Vagina (tissue), 2 donors: Measurements from ENCODE around the gene WDR54. TPM values are rescaled to one million over a fixed set of nuclear protein-coding genes. Genes with fewer than 3 reads are reported as not detected.

Experiments used
- DNase-seq, 2 donors: peaks; one replicate each; pipeline ENCODE4 v3.0.0-alpha.2; 2017; ENCODE audit errors: extremely low spot score in 2 of 2
- H3K27ac ChIP-seq: fragments of 200-600 bp; sonication (generic); one replicate; pipeline ENCODE4 v1.5.1; 2019
- H3K27me3 ChIP-seq: fragments of 200-600 bp; sonication (generic); one replicate; pipeline ENCODE4 v1.5.1; 2019
- H3K36me3 ChIP-seq, 2 donors: fragments of 200-600 bp; sonication (generic); one replicate each; pipeline ENCODE4 v1.5.1; 2017 to 2019
- H3K4me1 ChIP-seq: fragments of 200-600 bp; sonication (generic); one replicate; pipeline ENCODE4 v1.5.1; 2019
- H3K4me3 ChIP-seq, 2 donors: fragments of 200-600 bp; sonication (generic); 1 replicate in 1 of 2; 2 replicates in 1 of 2; pipeline ENCODE4 v1.5.1; 2016 to 2019
- H3K9me3 ChIP-seq: fragments of 200-600 bp; sonication (generic); one replicate; pipeline ENCODE4 v1.5.1; 2019
- CTCF ChIP-seq, 3 experiments: fragments of 450-650 bp in 2 of 3; fragments of 200-600 bp in 1 of 3; sonication (generic) in 1 of 3; IDR thresholded peaks; one replicate each; pipeline ENCODE4 v1.5.1; 2017 to 2019; ENCODE audit warnings: antibody characterized with exemption in 3 of 3, mild to moderate bottlenecking in 2 of 3, moderate library complexity in 2 of 3
- POLR2A ChIP-seq, 2 donors: fragments of 450-650 bp; IDR thresholded peaks; one replicate each; pipeline ENCODE4 v1.6.1; 2017; ENCODE audit warnings: antibody characterized with exemption in 2 of 2, mild to moderate bottlenecking in 2 of 2, moderate library complexity in 2 of 2
- POLR2AphosphoS5 ChIP-seq, 2 donors: sonication (generic); formaldehyde crosslinking; IDR thresholded peaks; one replicate each; pipeline ENCODE4 v1.9.0; 2017; ENCODE audit warnings: antibody characterized with exemption in 2 of 2, mild to moderate bottlenecking in 2 of 2, low read depth in 1 of 2; ENCODE audit not compliant: insufficient read depth in 1 of 2
- intact Hi-C: fragments of 100-400 bp; cut with DNase I; formaldehyde crosslinking; loops from one replicate; pipeline ENCODE4 v1.15.1; 2023
- total RNA-seq: library from RNA; depleted of rRNA; stranded (reverse); fragments of >200 nt; gene quantifications from one replicate; pipeline ENCODE4 v1.2.3, GENCODE V29; 2016

Gene WDR54
- total RNA-seq, 1 donor from 2014 or later: 8.8 TPM

DNA sequence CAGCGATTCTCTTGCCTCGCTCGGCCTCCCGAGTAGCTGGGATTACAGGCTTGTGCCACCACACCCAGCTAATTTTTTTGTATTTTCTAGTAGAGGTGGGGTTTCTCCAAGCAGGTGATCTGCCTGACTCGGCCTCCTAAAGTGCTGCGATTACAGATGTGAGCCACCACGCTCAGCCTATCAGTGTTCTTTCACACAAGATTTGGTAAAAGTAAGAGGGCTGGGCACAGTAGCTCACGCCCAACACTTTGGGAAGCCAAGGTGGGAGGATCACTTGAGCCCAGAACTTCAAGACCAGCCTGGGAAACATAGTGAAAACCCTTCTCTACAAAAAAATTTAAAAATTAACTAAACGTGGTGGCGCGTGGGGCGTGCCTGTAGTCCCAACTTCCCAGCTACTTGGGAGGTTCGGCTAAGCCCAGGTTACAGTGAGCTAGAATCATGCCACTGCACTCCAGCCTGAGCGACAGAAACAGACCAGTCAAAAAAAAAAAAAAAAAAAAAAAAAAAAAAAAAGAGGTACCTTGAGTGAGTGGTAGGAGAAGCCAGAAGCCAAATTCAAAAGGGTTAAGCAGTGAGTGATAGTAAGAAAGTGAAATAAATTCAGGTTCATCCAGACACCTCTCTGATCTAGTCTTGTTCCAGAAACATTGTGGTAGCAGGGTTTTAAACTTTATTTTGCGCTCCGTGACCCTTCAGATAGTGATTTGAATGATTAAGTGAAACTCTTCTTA is 50.0 kb downstream of the WDR54 start:
- Histone ChIP-seq H3K27me3 (no peaks in the 10 kb centered on the region), H3K36me3 (peaks cover 0 to 15% of the 10 kb centered on the region in 2 donors), H3K27ac (peak overlapping the region; percentile 84), H3K4me1 (peaks cover 22% of the 10 kb centered on the region), H3K9me3 (no peaks in the 10 kb centered on the region), H3K4me3 (peak overlapping the region; percentile 60 to 91)
- intact Hi-C loops: no loop called here
- no peak for DNase-seq
- TF ChIP-seq POLR2A (IDR thresholded peaks at IDR 0.05): no peak

DNA sequence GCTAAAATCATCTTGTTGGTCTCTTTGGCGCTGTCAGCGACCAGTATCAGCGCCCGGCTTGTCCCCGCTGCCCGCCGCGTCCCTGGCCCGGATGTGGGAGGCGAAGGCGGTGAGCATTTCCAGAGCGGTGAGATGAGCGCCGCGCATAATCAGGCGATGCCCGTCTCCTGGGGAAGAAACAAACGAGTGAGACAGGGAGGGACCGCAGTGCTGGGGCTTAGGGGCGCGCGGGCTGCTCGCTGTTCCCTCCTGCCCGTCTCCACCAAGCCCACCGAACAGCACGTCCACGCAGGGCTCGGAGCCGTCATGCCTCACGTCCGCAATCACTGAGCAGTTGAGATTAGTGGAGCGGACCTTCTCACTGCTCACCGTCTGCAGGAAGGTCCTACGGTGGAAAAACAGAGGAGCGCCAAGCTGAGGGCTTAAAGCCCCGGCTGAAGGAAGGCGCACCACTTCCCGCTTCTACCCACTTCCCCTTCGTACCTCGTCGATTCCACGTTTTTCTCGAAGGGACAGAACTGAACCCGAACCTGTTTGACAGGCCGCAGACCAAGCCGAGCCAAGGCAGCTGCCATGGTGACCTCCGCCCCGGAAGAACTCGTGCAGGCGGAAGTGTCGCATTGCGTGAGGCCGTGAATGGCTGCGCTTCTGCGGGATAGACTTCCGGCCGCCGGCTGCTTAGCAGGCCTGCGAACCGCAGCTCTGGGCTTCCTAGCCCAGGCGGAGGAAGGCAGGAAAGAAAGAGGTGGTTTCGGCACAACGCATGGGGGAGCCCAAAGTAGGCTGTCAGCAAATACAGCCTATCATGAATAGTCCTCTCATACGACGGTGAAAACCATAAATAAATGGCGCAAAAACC is 50.8 kb downstream of the WDR54 start, which contains the start of gene MRPL53:
TSS of gene MRPL53 (minus strand) at position 595 of the 859 bp plus-strand sequence. CDS start at position 575, 20 bp downstream.
- Histone ChIP-seq H3K27me3 (no peaks in the 10 kb centered on the region), H3K36me3 (peaks cover 0 to 16% of the 10 kb centered on the region in 2 donors), H3K4me3 (peak within 1 kb of the TSS; percentile 60 to 91), H3K4me1 (peaks cover 22% of the 10 kb centered on the region), H3K9me3 (no peaks in the 10 kb centered on the region), H3K27ac (peak within 1 kb of the TSS; percentile 84)
- intact Hi-C loops: no loop called here
- no peak for TF ChIP-seq CTCF (IDR thresholded peaks at IDR 0.05)
- TF ChIP-seq POLR2A (IDR thresholded peaks at IDR 0.05): peak in 1 of 2 donors; percentile 37
- peak; percentile 96 for TF ChIP-seq POLR2AphosphoS5 (IDR thresholded peaks at IDR 0.05; ENCODE audit: insufficient read depth in 1 of 2, low read depth in 1 of 2)
- no peak for DNase-seq

DNA sequence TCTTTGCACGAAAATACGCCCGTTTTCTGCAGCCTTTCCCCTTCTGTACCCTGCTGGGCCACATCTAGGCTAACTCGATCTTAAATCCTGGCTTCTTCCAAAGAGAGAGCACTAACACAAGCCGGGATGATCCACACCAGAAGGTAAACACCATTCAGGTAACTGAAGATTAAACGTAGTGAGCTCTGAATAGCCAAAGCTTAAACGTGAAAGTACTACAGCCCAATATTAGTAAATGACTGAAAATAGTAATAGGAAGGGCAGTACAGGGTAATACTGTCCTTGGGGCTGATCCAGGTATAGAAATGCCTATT is 51.4 kb downstream of the WDR54 start:
- H3K9me3 ChIP-seq: no peaks in the 10 kb centered on the region
- peak overlapping the region; percentile 84 for H3K27ac ChIP-seq
- peaks cover 22% of the 10 kb centered on the region for H3K4me1 ChIP-seq
- peak overlapping the region; percentile 60 to 91 for H3K4me3 ChIP-seq
- H3K27me3 ChIP-seq: no peaks in the 10 kb centered on the region
- DNase-seq: no peak
- intact Hi-C loops: no loop called here
- TF ChIP-seq POLR2AphosphoS5 (IDR thresholded peaks at IDR 0.05; ENCODE audit: insufficient read depth in 1 of 2, low read depth in 1 of 2): no peak
- H3K36me3 ChIP-seq: peaks cover 0 to 20% of the 10 kb centered on the region in 2 donors

DNA sequence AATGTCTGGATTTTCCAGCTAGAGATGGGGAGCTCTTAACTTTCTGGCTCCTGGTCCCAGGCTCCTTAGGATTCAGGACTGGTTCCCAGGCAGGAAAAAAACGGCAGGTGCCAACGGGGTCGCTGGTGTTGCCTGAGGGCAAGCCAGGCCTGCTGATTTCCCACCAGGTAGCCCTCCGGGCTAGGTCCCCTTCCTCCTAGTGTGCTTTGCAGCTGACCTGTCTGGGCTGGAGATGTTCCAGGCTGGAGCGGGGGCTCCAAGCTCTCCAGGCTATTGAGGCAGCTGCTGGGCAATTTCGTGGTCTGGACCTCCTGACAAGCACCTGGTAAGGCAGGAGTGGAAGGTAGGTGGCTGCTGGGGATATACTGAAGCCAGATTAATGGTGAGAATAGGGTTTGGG is 53.0 kb downstream of the WDR54 start:
- no peaks in the 10 kb centered on the region for H3K9me3 ChIP-seq
- TF ChIP-seq POLR2AphosphoS5 (IDR thresholded peaks at IDR 0.05; ENCODE audit: insufficient read depth in 1 of 2, low read depth in 1 of 2) (no peak), POLR2A (IDR thresholded peaks at IDR 0.05) (no peak), CTCF (IDR thresholded peaks at IDR 0.05) (no peak)
- H3K36me3 ChIP-seq: peaks cover 0 to 20% of the 10 kb centered on the region in 2 donors
- H3K27ac ChIP-seq: no peak overlapping the region
- H3K27me3 ChIP-seq: no peaks in the 10 kb centered on the region
- DNase-seq: peak in 1 of 2 donors; percentile 84
- intact Hi-C loops: no loop called here
- H3K4me3 ChIP-seq: no peak overlapping the region
- peaks cover 22% of the 10 kb centered on the region for H3K4me1 ChIP-seq

DNA sequence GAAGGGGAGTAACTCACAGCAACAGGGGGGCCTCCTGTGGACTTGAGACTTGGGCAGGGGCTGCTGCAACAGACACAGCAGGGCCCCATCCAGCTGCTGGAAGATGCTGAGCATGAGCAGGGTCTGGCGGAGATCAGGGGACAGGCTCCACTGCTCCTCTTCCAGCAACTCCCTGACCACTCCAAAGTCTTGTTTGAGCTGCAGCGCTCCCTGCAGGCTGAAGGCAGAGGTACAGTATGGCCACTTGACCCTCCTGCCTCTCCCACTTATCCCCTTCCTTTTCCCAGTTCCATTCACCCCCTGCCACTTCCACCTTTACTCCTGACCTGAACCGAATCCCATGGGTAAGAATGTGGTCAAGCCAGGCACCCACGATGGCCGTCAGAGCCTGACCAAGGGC is 53.4 kb downstream of the WDR54 start:
- peaks cover 23% of the 10 kb centered on the region for H3K4me1 ChIP-seq
- intact Hi-C loops: no loop called here
- H3K4me3 ChIP-seq: no peak overlapping the region
- no peak for TF ChIP-seq POLR2A (IDR thresholded peaks at IDR 0.05)
- no peak for TF ChIP-seq CTCF (IDR thresholded peaks at IDR 0.05)
- no peak for TF ChIP-seq POLR2AphosphoS5 (IDR thresholded peaks at IDR 0.05; ENCODE audit: insufficient read depth in 1 of 2, low read depth in 1 of 2)
- no peaks in the 10 kb centered on the region for H3K9me3 ChIP-seq
- DNase-seq: no peak
- no peaks in the 10 kb centered on the region for H3K27me3 ChIP-seq
- no peak overlapping the region for H3K27ac ChIP-seq
- H3K36me3 ChIP-seq: peaks cover 0 to 20% of the 10 kb centered on the region in 2 donors

Other genes with a start within 250 kb of the WDR54 start
- 68.5 TPM for gene MOB1A, start 242.9 kb upstream of the WDR54 start, total RNA-seq
- gene MTHFD2, start 223.1 kb upstream of the WDR54 start, total RNA-seq: 55.7 TPM
- gene SLC4A5, start 78.3 kb upstream of the WDR54 start, total RNA-seq: 4.4 TPM
- 95.0 TPM for gene DCTN1, start 41.4 kb upstream of the WDR54 start, total RNA-seq
- gene C2orf81, start 111 bp upstream of the WDR54 start, total RNA-seq: 2.7 TPM
- 24.6 TPM for gene RTKN, start 20.2 kb downstream of the WDR54 start, total RNA-seq
- gene INO80B, start 33.4 kb downstream of the WDR54 start, total RNA-seq: 32.7 TPM
- 63.1 TPM for gene WBP1, start 36.7 kb downstream of the WDR54 start, total RNA-seq
- gene MOGS, start 43.7 kb downstream of the WDR54 start, total RNA-seq: 23.6 TPM
- 40.3 TPM for gene MRPL53, start 51.0 kb downstream of the WDR54 start, total RNA-seq
- gene CCDC142, start 61.3 kb downstream of the WDR54 start, total RNA-seq: 41.3 TPM
- gene TTC31, start 61.4 kb downstream of the WDR54 start, total RNA-seq: 11.8 TPM
- not detected for gene LBX2, start 77.9 kb downstream of the WDR54 start, total RNA-seq
- 14.7 TPM for gene PCGF1, start 86.0 kb downstream of the WDR54 start, total RNA-seq
- gene TLX2, start 92.7 kb downstream of the WDR54 start, total RNA-seq: 6.6 TPM
- 9.6 TPM for gene DQX1, start 104.5 kb downstream of the WDR54 start, total RNA-seq
- 124 TPM for gene AUP1, start 108.0 kb downstream of the WDR54 start, total RNA-seq
- gene HTRA2, start 108.2 kb downstream of the WDR54 start, total RNA-seq: 24.3 TPM
- 6.1 TPM for gene LOXL3, start 132.2 kb downstream of the WDR54 start, total RNA-seq
- 20.1 TPM for gene DOK1, start 133.0 kb downstream of the WDR54 start, total RNA-seq
- 4.9 TPM for gene M1AP, start 226.6 kb downstream of the WDR54 start, total RNA-seq
- gene SEMA4F, start 232.5 kb downstream of the WDR54 start, total RNA-seq: 8.3 TPM